ENCODE data around the gene CHST6.

DNA sequence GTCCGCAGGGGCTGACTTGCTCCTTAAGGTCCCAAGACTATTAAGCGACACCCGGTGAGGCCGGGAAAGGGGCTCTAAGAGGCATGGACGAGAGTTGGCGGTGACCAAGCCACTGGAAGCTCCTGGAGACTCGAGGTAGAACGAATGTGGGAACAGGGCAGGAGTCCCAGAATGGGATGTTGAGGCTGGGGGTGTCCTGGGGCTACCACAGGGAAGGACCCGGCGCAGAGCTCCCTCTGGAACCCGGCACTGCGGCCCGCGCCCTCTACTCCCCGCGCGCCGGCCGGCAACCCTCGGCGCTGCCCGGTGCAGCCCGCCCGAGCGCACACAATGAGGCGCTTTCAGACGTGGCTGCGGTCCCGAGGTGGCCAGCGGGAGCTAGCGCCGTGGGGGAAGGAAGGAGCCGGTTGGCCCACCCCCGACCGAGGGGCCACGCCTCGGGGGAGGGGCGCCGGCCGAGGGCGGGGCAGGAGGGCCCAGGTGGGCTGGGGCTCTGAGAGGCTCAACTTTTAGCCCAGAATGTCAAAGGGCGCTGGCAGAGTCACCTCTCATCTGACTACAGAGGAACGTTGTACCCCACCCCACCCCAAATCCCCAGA lies at the start of gene CHST6:
- TF ChIP-seq ZNF207 (IDR thresholded peaks at IDR 0.05; ENCODE audit: borderline replicate concordance) = no peak
- no peak for TF ChIP-seq SP1 (IDR thresholded peaks at IDR 0.05; ENCODE audit: low read depth, low read length)

Data from GM12878 (cell line).